Tongue (tissue), 2 donors: ENCODE results near the gene CCDC33. TPM values are rescaled to one million over a fixed set of nuclear protein-coding genes. Genes with fewer than 3 reads are reported as not detected.

Experiments
- DNase-seq: peaks from one replicate; pipeline ENCODE4 v3.0.0-alpha.2; 2015
- total RNA-seq: library from RNA; depleted of rRNA; stranded (reverse); fragments of >200 nt; gene quantifications from one replicate; pipeline ENCODE4 v1.2.3, GENCODE V29; 2014

Gene CCDC33
- total RNA-seq, 1 donor from 2014 or later: 0.41 TPM

GRCh38 chr15:74365598-74366445, 129.7 kb downstream of the CCDC33 start:
- peak; percentile 73 for DNase-seq

DNA sequence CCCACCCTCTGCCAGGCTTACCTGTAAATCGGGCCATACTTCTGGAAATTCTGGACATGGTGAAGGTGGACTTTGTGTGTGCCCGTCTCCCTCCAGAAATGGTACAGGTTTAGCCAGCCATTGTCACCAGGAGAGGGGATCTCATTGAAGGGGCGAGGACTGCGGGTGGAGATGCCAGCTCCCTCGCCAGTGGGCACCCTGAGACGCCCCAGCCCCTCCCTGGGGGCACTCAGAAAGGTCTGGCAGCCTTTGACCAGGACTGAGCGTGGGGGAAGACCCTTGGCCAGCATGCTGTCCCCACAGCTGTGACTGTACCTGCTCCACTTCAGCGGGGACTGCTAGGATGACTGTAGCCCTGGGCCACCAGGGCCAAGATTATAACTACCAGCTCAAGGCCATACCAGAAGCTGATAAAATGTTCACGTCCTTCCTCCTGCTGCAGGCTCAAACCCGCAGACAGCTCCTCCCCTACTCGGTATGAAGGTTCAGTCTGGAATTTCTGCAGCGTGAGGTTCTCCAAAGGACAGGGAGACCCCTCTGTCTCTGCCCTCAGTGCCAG, 131.2 kb downstream of the CCDC33 start, which contains the start of gene CYP11A1:
CYP11A1 (minus strand) TSS at position 351 of the 559 bp plus-strand sequence; CDS start at position 290, 61 bp downstream.
- DNase-seq: no peak

- no peak for DNase-seq
Observed at GRCh38 chr15:74368121-74368520, 132.0 kb downstream of the CCDC33 start.

DNA sequence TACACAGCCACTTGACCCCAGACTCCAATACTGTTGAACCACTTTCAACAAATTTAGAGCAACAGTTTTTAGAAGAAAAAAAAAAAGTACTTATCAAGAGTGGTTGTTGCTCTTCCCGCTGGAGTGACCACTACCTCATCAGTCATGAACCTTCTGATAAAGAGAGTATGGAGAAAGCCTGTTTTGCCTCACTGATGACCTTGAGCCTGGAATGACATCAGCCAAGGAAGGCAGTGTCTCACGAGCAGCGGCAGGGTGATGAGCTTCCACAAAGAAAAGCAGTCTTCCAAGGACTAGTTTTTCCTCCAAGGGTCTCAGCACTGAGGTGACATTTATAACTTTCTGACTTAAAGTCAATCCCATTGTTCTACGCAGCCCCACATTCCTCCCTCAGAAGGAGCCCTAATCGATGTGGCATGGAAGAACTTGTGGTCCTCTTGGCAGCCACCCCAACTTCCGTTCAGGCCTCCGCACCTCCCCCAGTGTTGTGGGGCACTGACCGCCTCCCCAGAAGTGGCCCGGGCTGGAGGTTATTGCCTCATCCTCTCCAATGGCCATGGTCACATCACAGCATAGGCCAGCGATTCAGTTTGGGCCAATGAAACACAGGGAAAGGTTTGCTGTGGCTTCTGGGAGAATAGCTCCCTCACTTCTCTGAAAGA, 133.1 kb downstream of the CCDC33 start:
- DNase-seq: no peak

GRCh38 chr15:74369756-74370155, 133.6 kb downstream of the CCDC33 start:
- DNase-seq: no peak

DNA sequence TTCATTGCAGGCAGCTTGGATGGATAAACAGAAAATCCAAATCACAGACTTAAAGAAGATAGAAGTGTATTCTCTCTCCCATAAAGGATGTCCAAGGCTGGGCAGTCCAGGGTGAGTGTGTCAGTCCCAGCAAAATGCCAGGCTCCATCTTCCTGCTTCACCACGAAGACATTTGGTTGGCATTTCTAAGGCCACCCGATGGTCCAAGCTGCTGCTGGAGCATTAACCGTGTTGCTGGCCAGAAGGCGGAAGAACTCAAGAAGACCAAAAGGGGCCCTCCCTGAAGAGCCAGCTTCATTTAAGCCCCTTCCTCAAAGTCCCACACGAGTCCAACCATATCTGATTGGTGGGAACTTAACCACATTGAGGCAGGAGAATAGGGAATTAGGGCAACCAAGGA, 134.3 kb downstream of the CCDC33 start:
- DNase-seq: no peak

GRCh38 chr15:74373056-74373650, 137.0 kb downstream of the CCDC33 start:
- DNase-seq: no peak

- DNase-seq: peak; percentile 94
Observed at GRCh38 chr15:74373731-74374647, 137.9 kb downstream of the CCDC33 start.

DNA sequence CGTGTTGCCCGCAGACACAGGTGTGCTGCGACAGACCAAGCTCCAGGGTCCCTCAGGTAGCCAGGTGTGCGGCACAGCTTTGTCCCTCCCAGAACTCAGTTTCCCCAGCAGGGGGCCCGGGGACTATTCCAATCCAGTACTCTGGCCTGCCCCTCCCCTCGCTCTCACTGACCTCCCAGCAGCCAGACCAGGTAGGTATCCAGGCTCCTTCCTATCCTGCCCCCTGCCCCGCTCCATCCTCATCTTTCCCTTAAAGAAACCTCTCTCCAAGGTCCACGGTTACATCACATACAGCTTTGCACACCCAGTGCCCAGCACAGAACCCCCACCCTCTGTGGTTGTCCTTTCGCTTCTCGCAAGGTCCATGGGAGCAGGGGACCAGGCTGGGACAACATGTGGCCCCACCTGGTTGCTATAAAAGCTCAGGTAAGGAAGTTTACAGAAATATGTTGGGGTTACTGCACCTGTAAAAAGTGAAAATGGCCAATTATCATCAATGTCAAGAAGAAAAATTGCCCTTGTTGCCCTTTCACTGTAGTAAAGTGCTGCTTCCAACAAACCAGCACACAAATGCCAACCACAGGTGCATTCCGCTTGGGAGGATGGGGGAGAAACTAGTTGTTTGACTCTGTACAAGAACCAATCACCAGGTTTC, 138.6 kb downstream of the CCDC33 start:
- DNase-seq: no peak

DNA sequence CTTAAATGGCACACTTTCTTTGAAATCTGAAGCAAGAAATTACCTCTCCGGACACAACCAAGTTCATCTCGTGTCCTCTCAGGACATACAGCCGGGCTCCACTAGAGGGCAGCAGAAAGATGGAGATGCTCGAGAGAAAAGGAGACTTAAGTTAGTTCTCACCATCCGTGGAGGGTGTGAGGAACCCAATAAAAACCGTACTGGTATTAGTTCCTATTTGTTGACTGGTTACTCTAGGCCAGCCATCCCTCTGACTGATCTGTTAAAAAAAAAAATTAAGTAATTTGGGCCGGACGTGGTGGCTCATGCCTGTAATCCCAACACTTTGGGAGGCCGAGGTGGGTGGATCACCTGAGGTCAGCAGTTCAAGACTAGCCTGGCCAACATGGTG, 139.2 kb downstream of the CCDC33 start:
- DNase-seq: peak; percentile 89

GRCh38 chr15:74376226-74376625, 140.1 kb downstream of the CCDC33 start:
- DNase-seq: no peak

DNA sequence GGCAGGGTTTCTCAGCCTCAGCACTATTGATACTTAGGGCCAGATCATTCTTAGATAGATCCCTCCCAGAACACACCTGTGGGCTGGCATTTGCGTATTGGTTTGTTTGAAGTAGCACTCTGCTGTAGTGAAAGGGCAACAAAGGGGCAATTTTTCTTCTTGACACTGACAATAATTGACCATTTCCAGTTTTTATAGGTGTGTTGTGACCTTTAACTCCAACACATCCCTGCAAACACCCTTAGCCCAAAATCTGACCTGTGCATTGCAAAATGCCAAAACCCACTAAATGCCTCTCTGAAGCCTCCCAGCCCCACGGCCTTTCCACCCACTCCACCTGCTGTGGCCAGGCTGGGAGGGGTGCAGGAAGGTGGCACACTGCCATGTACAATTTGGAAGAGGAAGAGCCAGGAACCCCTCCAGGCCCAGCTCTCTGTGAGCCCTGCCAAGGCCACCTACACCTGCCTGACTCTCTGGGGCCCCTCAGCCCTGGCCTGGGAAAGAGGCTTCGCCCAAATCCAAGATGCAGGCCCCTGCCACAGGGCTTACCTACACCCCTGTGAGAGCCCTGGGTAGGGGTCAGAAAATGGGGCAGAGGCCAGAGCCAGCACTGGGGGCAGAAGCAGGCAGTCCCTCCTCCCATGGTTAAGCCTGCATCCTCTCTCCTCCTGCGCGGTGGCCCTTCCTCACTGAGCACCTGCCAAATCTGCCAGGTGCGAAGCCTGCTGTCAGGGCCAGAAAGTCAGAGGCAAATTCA, 140.9 kb downstream of the CCDC33 start:
- no peak for DNase-seq

GRCh38 chr15:74377831-74378766, 142.0 kb downstream of the CCDC33 start:
- no peak for DNase-seq

DNA sequence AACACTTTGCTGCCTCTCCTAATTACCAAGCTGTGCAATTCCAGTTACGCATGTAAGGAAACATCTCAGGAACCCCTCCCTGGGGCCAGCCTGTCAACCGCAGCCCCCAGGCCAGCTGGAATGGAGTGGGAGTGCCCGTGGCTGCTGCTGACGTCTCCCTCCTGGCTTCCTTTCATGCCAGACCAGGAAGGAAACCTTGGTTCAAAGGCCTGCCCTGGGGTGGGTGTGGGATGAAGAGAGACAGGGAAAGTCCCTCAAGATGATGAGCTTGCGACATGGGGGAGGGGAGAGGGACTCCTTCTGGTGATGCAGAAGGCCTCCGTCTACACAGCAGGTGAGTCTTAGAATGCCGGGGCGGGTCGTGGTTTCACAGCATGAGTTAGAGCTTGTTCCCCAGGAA, 142.7 kb downstream of the CCDC33 start:
- no peak for DNase-seq

DNA sequence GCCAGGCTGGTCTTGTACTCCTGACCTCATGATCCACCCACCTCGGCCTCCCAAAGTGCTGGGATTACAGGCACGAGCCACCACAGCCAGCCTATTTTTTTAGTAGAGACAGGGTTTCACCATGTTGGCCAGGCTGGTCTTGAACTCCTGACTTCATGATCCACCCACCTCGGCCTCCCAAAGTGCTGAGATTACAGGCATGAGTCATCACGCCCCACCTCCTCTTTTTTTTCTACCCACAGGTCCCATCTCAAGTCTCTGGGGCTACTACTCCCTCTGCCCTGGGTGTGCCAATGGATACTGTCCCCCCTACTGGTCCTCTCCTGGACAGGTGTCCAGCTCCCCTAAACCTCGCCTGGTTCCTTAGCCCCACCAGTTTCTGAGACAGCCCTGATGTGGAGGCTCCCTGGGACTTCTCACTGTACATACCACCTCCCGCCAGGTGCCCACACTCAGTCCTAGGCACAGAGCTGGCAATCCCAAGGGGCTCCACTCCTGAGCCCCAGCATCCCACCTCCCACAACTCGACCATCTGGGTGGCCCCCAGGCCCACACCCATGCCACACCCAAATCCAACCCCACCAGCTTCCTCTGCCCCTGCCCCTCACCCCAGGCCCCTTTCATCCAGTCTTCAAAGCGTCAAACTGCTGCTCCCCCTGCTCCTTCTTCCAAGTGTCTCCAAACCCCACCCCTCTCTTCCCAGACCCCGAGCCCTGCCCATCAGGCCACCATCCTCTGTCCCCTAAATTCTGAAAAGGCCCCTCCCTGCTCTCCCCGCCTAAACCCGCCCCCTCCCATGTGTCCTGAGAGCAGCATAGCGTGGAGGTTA, 144.4 kb downstream of the CCDC33 start:
- DNase-seq: no peak

DNA sequence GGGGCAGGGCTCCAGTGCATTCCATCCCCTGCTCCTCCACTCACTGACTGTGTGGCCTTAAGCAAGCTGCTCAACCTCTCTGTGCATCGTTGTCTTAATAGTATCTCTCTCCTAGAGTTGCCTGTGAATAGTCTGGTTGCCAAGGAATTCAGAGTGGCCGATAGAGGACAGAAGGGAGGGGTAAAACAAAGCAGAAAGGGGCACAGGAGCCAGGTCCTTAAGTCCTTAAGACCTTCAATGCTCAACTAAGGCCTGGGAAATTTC, 145.0 kb downstream of the CCDC33 start:
- DNase-seq: no peak

DNA sequence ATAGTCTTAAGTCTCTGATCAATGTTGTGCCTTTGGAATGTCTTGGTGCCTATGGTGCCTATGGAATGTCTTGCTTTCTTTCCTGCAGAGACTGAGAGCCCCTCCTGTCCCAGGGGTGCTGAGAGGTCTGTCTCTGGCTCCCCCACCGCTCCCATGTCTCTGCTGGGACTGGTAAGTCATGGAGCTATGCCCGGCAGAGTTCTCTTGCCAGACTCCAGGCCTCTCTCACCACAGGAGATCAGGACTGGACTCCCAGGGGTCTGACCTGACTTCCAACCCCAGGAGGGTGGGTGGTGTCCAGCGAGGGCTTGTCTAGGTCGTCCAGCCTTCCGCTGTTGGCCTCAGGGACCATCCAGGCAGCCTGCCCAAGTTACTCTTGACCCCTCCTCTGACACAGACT, 145.4 kb downstream of the CCDC33 start:
- no peak for DNase-seq

- DNase-seq: peak; percentile 87
Observed at GRCh38 chr15:74382004-74382816, 146.1 kb downstream of the CCDC33 start.
